Transverse colon (tissue), 4 donors: Measurements from ENCODE around the gene RICTOR. TPM values are rescaled to one million over a fixed set of nuclear protein-coding genes. Genes with fewer than 3 reads are reported as not detected.

Experiments used
- DNase-seq: peaks from one replicate; pipeline ENCODE4 v3.0.0-alpha.2; 2019
- H3K27ac ChIP-seq, 4 donors: fragments of 200-600 bp; sonication (generic); 2 replicates each; pipeline ENCODE4 v1.5.1; 2016 to 2018; ENCODE audit warnings: inconsistent platforms in 4 of 4
- H3K27me3 ChIP-seq: fragments of 200-600 bp; sonication (generic); 2 replicates; pipeline ENCODE4 v1.5.1; 2017; ENCODE audit warnings: inconsistent platforms
- H3K36me3 ChIP-seq, 4 donors: fragments of 200-600 bp; sonication (generic); 2 replicates each; pipeline ENCODE4 v1.5.1; 2017 to 2019; ENCODE audit warnings: inconsistent platforms in 4 of 4
- H3K4me1 ChIP-seq, 4 donors: fragments of 200-600 bp; sonication (generic); 2 replicates each; pipeline ENCODE4 v1.5.1; 2017 to 2020; ENCODE audit warnings: inconsistent platforms in 4 of 4
- H3K4me3 ChIP-seq, 4 donors: fragments of 200-600 bp; sonication (generic); 1 replicate in 1 of 4; 2 replicates in 3 of 4; pipeline versions ENCODE4 v1.5.1 to v1.6.1; 2017 to 2019; ENCODE audit warnings: inconsistent platforms in 4 of 4
- H3K9me3 ChIP-seq, 2 donors: fragments of 200-600 bp; sonication (generic); 2 replicates each; pipeline ENCODE4 v1.5.1; 2017 to 2019; ENCODE audit warnings: inconsistent platforms in 2 of 2
- CTCF ChIP-seq, 5 experiments: fragments of 200-600 bp in 3 of 5; fragments of 450-650 bp in 2 of 5; sonication (generic) in 3 of 5; IDR thresholded peaks; 1 replicate in 2 of 5; 2 replicates in 3 of 5; pipeline ENCODE4 v1.5.1; 2016 to 2017; ENCODE audit warnings: antibody characterized with exemption in 5 of 5, inconsistent platforms in 3 of 5, mild to moderate bottlenecking in 2 of 5, moderate library complexity in 1 of 5
- EP300 ChIP-seq: sonication (generic); formaldehyde crosslinking; IDR thresholded peaks from one replicate; pipeline ENCODE4 v1.6.1; 2017; ENCODE audit warnings: antibody characterized with exemption, low read depth
- POLR2A ChIP-seq: fragments of 450-650 bp; IDR thresholded peaks from one replicate; pipeline ENCODE4 v1.6.1; 2016; ENCODE audit warnings: antibody characterized with exemption, mild to moderate bottlenecking, moderate library complexity
- POLR2AphosphoS5 ChIP-seq, 3 donors: sonication (generic); formaldehyde crosslinking; IDR thresholded peaks; one replicate each; pipeline ENCODE4 v1.6.1; 2016; ENCODE audit warnings: antibody characterized with exemption in 3 of 3
- WGBS, 2 donors: methylation state at CpG; one replicate each; pipeline ENCODE4 v1.1.5; 2018; ENCODE audit warnings: low coverage in 1 of 2; 5-methylcytosine and 5-hydroxymethylcytosine counted together
- in situ Hi-C, 4 donors: fragments of 200-750 bp; cut with MboI; loops; one replicate each; pipeline versions ENCODE4 v1.15.0 to v1.15.1; 2017; ENCODE audit warnings: low sequenced_read_pairs in 3 of 4, low pct_ligation_motif_present in 1 of 4, low pct_unique_long_range_greater_than_20kb in 1 of 4
- intact Hi-C: fragments of 100-400 bp; cut with DNase I; formaldehyde crosslinking; loops from one replicate; pipeline ENCODE4 v1.15.1; 2023; ENCODE audit warnings: low total_unique reads
- total RNA-seq, 4 donors: library from RNA; depleted of rRNA; stranded (reverse); fragments of >200 nt; gene quantifications; one replicate each; pipeline ENCODE4 v1.1.0, GENCODE V29; 2016

Gene RICTOR
- total RNA-seq, 4 donors from 2014 or later: 20.7 to 44.8 (median 25.8) TPM

- no peaks in the 10 kb centered on the region for H3K9me3 ChIP-seq
- no peak overlapping the region for H3K4me3 ChIP-seq
- H3K27ac ChIP-seq: no peak overlapping the region
- H3K36me3 ChIP-seq: no peaks in the 10 kb centered on the region
- DNase-seq: no peak
- H3K4me1 ChIP-seq: no peaks in the 10 kb centered on the region
- 87 to 93% methylated on average over 2 to 3 of the region's 3 CpGs for WGBS, 2 donors
- intact Hi-C loops: no loop called here
- TF ChIP-seq POLR2A: no peak
- TF ChIP-seq EP300: no peak
- TF ChIP-seq POLR2AphosphoS5 (IDR thresholded peaks at IDR 0.05): no peak
- no peak for TF ChIP-seq CTCF (IDR thresholded peaks at IDR 0.05)
- in situ Hi-C loops: no loop called here
- H3K27me3 ChIP-seq: peaks cover 3% of the 10 kb centered on the region
Measured at GRCh38 chr5:39116344-39117170, 42.4 kb upstream of the RICTOR start.

GRCh38 chr5:39115644-39116343 is 41.6 kb upstream of the RICTOR start:
- Histone ChIP-seq H3K9me3 (no peaks in the 10 kb centered on the region), H3K4me1 (no peaks in the 10 kb centered on the region), H3K27ac (no peak overlapping the region), H3K36me3 (no peaks in the 10 kb centered on the region), H3K27me3 (peaks cover 3% of the 10 kb centered on the region), H3K4me3 (no peak overlapping the region)
- in situ Hi-C loops (no loop called here), intact Hi-C loops (no loop called here)
- TF ChIP-seq EP300 (no peak), POLR2A (no peak), CTCF (IDR thresholded peaks at IDR 0.05) (no peak), POLR2AphosphoS5 (IDR thresholded peaks at IDR 0.05) (no peak)
- no peak for DNase-seq
- 63 to 76% methylated on average over 5 of the region's 5 CpGs for WGBS, 2 donors

- H3K27ac ChIP-seq: no peak overlapping the region
- H3K27me3 ChIP-seq: no peaks in the 10 kb centered on the region
- H3K4me3 ChIP-seq: no peak overlapping the region
- no peaks in the 10 kb centered on the region for H3K9me3 ChIP-seq
- no peaks in the 10 kb centered on the region for H3K4me1 ChIP-seq
- H3K36me3 ChIP-seq: no peaks in the 10 kb centered on the region
- in situ Hi-C loops (no loop called here), intact Hi-C loops (no loop called here)
- whole genome bisulfite sequencing, 2 donors: 84 to 89% methylated on average over 4 of the region's 4 CpGs
- TF ChIP-seq POLR2AphosphoS5 (IDR thresholded peaks at IDR 0.05): no peak
- DNase-seq: no peak
Measured at GRCh38 chr5:39114155-39114554, 40.0 kb upstream of the RICTOR start.

- no peak for TF ChIP-seq POLR2AphosphoS5 (IDR thresholded peaks at IDR 0.05)
- no peak for TF ChIP-seq CTCF (IDR thresholded peaks at IDR 0.05)
- no peak for TF ChIP-seq POLR2A
- no peak for TF ChIP-seq EP300
- Histone ChIP-seq H3K4me3 (no peak overlapping the region), H3K36me3 (no peaks in the 10 kb centered on the region), H3K27me3 (no peaks in the 10 kb centered on the region), H3K9me3 (no peaks in the 10 kb centered on the region), H3K4me1 (no peaks in the 10 kb centered on the region), H3K27ac (no peak overlapping the region)
- no peak for DNase-seq
- 72 to 77% methylated on average over 4 of the region's 4 CpGs for WGBS, 2 donors
- in situ Hi-C loops (no loop called here), intact Hi-C loops (no loop called here)
Measured at GRCh38 chr5:39113354-39113953, 39.3 kb upstream of the RICTOR start.
